Stimulated activated CD8-positive, alpha-beta memory T cell treated with anti-CD3 and anti-CD28 coated beads, Interleukin-7, amount 100 ng/mL, for 24 hours (primary cell): ENCODE measurements around the gene SUGP1.

Experiments used
- DNase-seq: peaks from one replicate; pipeline ENCODE4 v3.0.0-alpha.2; 2020; ENCODE audit warnings: low read depth

SUGP1 gene

GRCh38 chr19:19300613-19301012 is 19.7 kb downstream of the SUGP1 start:
- DNase-seq = no peak

DNA sequence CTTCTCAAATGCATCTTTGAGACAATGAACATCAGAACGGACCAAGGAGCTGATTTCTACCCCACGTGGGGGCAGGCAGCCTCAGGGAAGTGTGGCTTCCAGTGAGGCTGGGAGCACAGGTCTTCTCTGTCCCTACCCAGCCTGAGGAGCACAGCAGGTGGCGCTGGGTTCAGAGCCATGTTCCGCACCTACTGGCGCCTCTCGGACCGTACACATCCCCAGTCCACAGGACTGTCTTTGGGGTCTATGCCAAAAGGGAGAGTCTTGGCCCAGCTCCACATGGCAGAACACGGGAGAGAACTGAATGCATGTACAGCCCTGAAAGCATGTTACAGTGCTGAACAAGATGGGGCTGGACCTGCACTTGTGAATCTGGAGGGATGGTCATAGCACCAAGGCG is 22.6 kb downstream of the SUGP1 start:
- no peak for DNase-seq

DNA sequence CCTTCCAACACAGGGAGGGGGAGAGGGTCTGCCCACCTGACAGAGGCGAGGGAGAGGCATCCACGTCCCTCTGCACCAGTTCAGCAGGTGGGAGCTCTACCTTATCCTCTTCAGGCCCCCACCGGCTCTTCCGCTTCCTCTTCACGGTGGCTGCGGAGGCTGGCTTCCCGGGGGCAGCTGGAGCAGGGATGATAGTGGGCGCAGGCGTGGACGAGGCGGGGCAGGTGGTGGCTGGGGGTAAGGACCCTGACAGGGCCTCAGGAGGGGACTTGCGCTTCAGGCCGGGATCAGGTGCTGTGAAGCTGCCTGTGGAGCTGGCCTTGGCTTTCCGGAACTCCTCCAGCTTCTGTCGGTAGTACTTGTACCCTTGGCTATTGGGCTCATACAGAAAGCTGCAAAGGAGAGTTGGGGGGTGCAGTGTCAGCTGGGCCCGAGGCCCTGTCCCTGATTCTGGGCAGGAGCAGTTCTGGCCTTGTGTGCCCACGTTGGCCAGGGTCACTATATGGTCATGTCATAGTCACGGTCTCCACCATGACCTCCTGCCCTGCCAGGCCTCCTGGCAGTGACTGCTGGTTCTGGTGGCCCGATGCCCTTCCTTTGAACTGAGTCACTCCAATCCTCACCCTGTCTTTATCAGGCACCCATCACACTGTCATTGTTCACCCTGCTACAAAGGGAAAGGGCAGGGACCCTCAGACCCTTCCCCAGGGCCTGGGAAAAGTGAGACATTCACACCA is 23.2 kb downstream of the SUGP1 start:
- DNase-seq = no peak

- DNase-seq = no peak
These were observed 25.4 kb downstream of the SUGP1 start for GRCh38 chr19:19294914-19295313.

- no peak for DNase-seq
These were observed 27.7 kb downstream of the SUGP1 start for GRCh38 chr19:19292607-19293006.

GRCh38 chr19:19285686-19286085 is 34.6 kb downstream of the SUGP1 start:
- no peak for DNase-seq

DNA sequence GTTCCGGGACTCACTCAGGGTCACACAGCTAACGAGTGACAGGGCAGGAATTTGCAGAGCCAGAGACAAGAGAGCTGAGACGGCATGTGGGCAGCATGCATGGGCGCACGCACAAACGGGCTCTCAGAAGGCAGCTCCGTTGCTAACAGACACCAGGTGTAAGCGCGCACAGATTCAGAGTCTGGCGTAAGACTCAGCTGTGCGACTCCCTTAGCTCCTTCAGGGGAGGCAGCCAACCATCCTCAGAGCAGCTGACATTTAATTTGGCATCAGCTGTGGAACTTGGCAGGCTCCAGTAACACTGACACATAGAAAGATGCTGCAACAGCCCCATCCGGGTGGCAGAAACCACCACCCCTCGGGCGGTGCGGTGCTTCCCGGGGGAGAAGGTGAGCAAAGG is 39.7 kb downstream of the SUGP1 start:
- no peak for DNase-seq

DNA sequence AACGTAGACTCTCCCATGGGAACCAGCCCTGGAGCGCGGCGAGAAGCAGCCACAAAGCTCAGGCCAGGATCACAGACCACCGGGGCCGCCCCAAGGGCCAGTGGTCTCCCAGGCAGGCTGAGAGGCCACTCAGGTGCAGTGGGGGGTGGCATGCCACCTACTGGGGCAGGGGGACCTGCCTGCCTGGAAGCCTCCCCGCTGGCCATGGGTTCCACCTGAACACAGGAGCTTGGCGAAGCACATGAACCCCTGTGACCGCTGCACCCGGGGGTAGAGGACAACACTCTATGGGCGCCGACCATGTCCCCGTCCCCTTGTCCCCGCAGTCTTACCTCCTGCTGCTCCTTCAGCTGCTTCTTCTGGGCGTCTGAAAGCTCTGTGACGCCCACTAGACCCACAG is 40.5 kb downstream of the SUGP1 start:
- DNase-seq = no peak

DNA sequence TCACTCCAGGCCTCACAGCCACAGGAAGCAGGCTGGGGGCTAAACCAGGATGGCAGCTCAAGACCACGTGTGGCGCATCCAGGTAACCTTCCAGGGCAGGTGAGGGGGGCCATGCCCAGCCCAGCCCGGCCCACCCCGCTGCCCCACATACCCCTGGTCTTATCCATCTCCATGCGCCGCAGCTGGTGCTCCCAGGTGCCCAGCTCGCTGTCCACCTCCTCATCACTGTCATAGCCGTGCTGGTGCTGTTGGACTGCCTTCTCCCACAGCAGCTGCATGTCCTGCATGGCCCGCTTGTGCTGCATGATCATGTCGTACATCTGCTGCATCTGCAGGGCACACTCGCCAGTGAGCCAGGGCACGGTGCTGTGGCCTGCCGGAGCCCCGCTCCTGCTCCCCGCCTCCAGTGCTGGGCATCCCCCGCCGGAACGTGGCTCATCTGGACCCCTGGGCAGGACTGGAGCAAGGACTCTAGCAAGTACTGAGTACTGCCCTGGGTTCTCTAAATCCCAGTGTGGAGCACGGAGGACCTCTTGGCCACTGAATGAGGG is 41.2 kb downstream of the SUGP1 start:
- no peak for DNase-seq

DNA sequence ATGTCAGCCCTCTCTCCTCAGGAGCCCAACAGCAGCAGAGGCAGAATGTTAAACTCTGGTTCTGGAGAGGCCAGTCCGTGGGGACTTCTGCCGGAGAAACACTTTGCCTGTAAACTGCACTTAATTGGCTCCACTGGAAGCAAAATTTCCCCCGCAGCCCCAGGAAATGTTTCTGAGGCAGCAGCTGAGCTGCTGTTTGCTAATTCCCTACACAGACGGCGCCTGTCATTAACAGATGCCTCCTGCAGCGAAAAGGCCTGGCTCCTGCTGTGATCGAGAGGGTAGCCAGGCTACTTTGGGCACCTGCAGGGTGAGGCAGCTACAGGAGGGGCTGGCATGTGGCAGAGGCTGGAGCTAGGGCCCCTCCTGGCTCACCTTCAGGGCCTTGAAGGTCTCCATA is 42.0 kb downstream of the SUGP1 start:
- DNase-seq = no peak

- DNase-seq = no peak
These were observed 43.5 kb downstream of the SUGP1 start for GRCh38 chr19:19276851-19277250.

GRCh38 chr19:19276386-19276785 is 43.9 kb downstream of the SUGP1 start:
- no peak for DNase-seq

GRCh38 chr19:19274716-19275565 is 45.4 kb downstream of the SUGP1 start:
- DNase-seq = no peak

DNA sequence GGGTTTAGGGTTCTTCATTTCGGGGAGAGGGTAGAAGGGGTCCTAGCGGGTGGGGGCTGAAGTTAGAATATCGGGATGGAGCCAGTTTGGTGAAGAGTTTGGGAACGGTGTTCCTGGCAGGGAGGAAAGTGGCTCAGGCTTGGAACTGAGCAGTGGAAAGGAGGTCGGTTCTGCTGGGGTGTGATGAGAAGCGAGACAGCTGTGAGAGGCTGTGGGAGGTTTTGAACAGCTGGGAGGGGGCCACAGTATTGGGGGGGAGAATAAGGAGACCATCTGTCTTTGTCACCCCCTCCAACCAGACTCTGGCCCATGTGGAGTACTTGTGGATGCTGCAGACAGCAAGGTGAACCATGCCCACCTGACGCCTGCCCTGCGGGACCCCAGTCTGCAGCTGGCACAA is 46.2 kb downstream of the SUGP1 start:
- no peak for DNase-seq

GRCh38 chr19:19271828-19272599 is 48.3 kb downstream of the SUGP1 start:
- DNase-seq = no peak

DNA sequence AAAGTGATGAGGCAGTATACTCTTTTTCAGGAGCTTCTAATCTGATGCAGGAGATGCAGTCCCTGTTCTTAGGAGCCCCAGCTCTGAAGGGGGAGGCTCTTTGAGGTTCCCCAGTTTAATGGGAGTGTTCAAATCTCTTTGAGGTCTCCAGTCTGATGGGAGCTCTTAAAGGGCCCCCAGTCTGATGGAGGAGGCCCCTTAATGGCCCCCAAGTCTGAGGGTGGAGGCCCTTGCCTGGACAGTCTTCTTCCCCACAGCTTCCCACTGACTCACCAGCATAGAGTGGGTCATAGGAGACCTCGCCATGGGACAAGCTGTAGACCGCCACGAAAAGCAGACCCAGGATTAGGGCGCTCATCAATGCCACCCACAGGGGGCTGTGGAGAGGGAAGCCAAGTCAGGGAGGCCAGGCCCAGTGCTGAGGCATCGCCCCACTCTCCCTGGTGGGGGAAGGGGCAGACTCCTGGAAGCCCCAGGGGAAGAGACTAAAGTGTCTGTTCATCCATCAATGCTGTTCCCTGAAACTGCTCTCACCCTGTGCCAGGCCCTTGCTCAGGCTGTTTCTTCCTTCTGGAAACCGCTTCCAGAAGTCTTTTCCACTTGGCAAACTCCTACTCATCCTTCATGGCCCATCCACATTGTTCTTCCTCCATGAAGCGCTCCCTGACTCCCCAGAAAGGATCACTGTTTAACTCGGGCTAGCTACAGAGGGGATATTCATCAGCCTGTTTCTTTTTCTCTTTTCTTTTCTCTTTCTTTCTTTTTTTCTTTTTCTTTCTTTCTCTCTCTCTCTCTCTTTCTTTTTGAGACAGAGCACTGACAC is 49.3 kb downstream of the SUGP1 start:
- DNase-seq = no peak

GRCh38 chr19:19269952-19270694 is 50.2 kb downstream of the SUGP1 start:
- no peak for DNase-seq

GRCh38 chr19:19268453-19269385 is 51.6 kb downstream of the SUGP1 start:
- DNase-seq = no peak

DNA sequence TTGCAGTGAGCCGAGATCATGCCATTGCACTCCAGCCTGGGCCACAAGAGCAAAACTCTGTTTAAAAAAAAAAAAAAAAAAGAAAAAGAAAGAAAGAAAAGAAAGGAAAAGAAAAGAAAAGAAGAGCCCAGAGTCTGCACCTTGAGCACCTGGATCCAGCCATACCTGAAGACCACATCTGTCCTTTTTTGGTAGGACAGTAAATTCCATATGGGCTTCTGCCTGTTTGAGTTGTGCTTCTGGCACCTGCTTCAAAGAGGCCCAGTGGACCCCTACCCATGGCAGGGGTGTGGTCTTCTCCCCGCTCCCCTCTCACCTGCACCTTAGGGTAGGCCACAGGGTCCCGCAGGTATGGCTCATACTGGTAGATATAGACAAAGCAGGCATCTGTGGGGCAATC is 53.0 kb downstream of the SUGP1 start:
- no peak for DNase-seq
